Transverse colon (tissue), 3 donors: Measurements from ENCODE around the gene SLC35E4.

Experiments
- CTCF ChIP-seq, 5 experiments: fragments of 200-600 bp in 3 of 5; fragments of 450-650 bp in 2 of 5; sonication (generic) in 3 of 5; IDR thresholded peaks; 1 replicate in 2 of 5; 2 replicates in 3 of 5; pipeline ENCODE4 v1.5.1; 2016 to 2017; ENCODE audit warnings: antibody characterized with exemption in 5 of 5, inconsistent platforms in 3 of 5, mild to moderate bottlenecking in 2 of 5, moderate library complexity in 1 of 5
- POLR2A ChIP-seq: fragments of 450-650 bp; IDR thresholded peaks from one replicate; pipeline ENCODE4 v1.6.1; 2016; ENCODE audit warnings: antibody characterized with exemption, mild to moderate bottlenecking, moderate library complexity

GRCh38 chr22:30674482-30674881 is 38.9 kb downstream of the SLC35E4 start:
- no peak for TF ChIP-seq CTCF (IDR thresholded peaks at IDR 0.05)
- TF ChIP-seq POLR2A, result no peak
